GM12878 (cell line): ENCODE measurements around the gene AKAP12.

Experiments
- CTCF ChIP-seq, 3 experiments: IDR thresholded peaks in 2 of 3; conservative IDR thresholded peaks in 1 of 3; 2 replicates each; pipeline ENCODE4 v1.5.1; 2011; ENCODE audit warnings: low read depth in 3 of 3, low read length in 3 of 3, mild to moderate bottlenecking in 3 of 3, control low read depth in 2 of 3, moderate library complexity in 2 of 3, inconsistent platforms in 1 of 3, mixed read lengths in 1 of 3; ENCODE audit not compliant: control insufficient read depth in 2 of 3, insufficient read depth in 1 of 3; ENCODE audit errors: extremely low read depth in 1 of 3
- EP300 ChIP-seq, 2 experiments: fragments of 150-350 bp in 1 of 2; IDR thresholded peaks; 2 replicates each; pipeline ENCODE4 v1.6.1; 2011 to 2012; ENCODE audit warnings: low read depth in 2 of 2, low read length in 2 of 2, borderline replicate concordance in 1 of 2, improper control_type of control experiment in 1 of 2, inconsistent platforms in 1 of 2; ENCODE audit not compliant: control insufficient read depth in 1 of 2
- FOS ChIP-seq: IDR thresholded peaks from 3 replicates; pipeline ENCODE4 v1.6.1; 2011; ENCODE audit warnings: borderline replicate concordance; ENCODE audit not compliant: insufficient read length; ENCODE audit errors: extremely low read depth
- MAX ChIP-seq: IDR thresholded peaks from 2 replicates; pipeline ENCODE4 v1.6.1; 2012; ENCODE audit warnings: low read depth, low read length, improper control_type of control experiment
- POLR2A ChIP-seq: IDR thresholded peaks from 2 replicates; pipeline ENCODE4 v1.6.1; 2011; ENCODE audit warnings: low read depth, mild to moderate bottlenecking, low read length

- TF ChIP-seq EP300 (IDR thresholded peaks at IDR 0.05; ENCODE audit: borderline replicate concordance in 1 of 2, control insufficient read depth in 1 of 2, low read depth in 2 of 2, low read length in 2 of 2) (no peak), MAX (no peak), FOS (no peak), POLR2A (no peak), CTCF (IDR thresholded peaks at IDR 0.05 in 2 of 3, conservative IDR thresholded peaks at IDR 0.05 in 1 of 3; ENCODE audit: control insufficient read depth in 2 of 3, extremely low read depth in 1 of 3, insufficient read depth in 1 of 3, low read depth in 3 of 3, low read length in 3 of 3) (no peak)
These were observed 130.8 kb downstream of the AKAP12 start for GRCh38 chr6:151370509-151371078.
